HG03460 (cell line): ENCODE data around the gene FKBP4.

ENCODE experiments used
- ATAC-seq: cut with Tn5 transposase; IDR thresholded peaks from one replicate; pipeline ENCODE4 v1.9.1; 2021; ENCODE audit not compliant: unreplicated experiment

The FKBP4 gene

DNA sequence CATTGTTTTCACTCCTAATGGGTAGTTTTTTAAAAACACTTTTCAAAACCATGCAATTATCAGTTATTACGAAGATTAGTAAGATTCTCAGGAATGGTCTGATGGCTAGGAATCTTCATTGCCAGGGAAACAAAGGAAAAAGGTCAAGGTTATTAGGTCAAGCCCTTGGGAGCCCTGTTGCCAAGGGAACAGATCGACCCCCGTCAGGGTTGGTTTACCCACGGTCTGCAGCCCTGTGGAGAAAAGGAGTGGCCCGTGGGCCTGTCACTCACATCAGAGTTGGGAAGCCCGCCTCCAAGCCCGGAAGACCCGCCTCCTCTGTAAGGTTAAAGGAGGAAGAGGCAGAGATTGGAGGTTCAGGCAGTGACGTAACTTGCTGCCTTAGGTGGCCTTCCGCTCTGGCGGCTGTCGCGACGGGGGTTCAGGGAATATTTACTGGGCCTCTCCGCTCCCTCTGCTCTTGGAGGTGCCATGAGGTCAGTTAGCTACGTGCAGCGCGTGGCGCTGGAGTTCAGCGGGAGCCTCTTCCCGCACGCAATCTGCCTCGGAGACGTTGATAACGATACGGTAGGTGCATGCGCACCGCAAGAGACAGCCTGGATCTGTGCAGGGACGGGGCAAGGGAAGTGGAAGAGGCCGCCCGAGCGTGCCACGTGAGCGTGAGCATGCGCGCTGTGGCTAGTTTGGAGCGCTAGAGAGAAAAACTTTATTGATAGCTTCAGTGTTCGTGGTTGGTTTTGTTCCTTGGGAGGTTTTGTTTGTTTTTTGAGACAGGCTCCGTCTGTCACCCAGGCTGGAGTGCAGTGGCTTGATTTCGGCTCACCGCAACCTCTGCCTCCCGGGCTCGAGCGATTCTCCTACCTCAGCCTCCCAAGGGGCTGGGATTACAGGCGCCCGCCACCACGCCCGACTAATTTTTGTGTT is 17.8 kb downstream of the FKBP4 start, which contains the start of gene ITFG2:
Gene ITFG2 (plus strand): TSS at position 379 of the 924 bp plus-strand sequence. CDS start 93 bp downstream, at position 472.
- peak; percentile 96 for ATAC-seq

DNA sequence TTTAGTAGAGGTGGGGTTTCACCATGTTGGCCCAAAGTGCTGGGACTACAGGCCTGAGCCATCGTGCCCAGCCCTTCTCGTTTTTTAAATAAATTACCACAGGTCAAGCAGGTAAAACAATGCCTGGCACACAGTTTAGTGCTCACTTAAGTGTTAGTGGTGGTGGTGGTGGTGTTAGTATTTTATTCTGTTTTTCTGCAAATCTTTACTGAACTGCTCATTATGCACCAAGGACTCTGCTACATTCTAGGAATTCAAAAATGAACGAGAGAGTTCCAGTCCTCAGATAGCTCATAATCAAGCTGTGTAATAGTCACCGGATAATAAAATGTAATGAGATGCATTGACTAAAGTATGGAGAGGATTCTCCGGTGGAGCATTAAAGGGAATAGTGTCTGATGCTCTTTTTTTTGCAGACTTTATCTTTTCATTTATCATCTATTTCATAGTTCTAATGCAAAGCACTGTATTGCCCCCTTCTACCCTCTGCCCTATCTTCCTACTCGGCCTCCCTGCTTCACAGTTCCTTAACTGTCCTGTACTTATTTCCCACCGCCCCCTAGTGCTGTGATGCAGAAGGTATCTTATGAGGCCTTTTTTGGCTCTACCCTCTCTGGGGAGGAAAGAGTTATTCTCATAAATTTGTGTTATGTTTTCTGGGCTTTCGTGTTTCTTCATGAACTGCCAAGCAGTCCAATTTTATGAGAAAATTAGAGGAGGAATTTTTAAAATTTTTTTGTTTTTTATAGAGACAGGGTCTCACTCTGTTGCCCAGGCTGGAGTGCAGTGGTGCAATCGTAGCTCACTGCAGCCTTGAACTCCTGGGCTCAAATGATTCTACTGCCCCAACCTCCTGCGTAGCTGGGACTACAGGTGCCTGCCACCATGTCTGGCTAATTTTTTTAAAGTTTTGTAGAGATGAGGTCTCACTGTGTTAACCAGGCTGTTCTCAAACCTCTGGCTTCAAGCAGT is 18.7 kb downstream of the FKBP4 start:
- peak; percentile 34 for ATAC-seq

DNA sequence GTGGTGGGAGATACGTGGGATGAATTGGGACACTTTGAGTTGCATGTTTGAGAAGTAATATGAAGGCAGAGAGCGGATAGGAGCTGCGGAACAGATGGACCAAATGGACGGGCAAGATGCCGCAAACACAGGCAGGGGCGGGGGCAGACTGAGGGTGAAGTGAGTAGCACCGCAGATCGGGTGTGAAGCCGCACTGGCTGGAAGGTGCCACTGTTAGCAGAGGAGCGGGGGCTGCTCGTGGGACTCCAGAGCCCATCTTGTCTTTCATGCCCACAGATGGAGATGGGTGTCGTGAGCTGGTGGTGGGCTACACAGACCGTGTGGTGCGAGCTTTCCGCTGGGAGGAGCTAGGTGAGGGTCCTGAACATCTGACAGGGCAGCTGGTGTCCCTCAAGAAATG is 25.0 kb downstream of the FKBP4 start:
- no peak for ATAC-seq

DNA sequence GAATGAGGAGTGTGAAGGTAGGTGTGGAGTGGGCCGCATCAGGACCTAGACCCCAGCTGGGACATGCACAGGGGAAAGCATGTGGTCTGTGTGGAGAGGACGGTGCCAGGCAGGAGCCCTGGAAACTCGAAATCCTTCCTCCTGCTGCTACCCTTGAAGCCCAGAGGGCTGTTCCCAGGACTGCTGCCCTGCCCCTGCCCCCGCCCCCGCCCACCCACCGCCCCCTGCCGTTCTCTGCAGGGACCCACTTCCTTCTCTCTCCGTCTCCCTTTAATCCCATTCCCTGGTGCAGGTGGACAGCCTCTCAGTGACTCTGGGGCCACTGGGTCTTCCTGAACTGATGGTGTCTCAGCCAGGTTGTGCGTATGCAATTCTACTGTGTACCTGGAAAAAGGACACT is 25.7 kb downstream of the FKBP4 start:
- ATAC-seq, result no peak

DNA sequence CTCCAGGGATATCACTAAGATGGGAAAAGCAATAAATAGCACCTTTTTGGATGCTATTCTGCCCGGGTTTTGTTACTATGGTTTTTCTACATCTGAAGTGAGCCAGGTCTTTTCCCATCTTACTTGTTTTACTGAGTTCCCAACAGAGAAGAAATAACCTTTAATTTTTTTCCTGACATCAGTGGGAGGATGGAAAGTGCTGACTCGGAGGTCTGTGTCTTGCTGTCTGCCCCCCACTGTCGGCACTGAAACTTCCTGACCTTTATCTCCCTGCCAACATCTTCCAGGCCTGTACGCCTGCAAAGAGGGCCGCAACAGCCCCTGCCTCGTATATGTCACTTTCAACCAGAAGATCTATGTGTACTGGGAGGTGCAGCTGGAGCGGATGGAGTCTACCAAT is 28.7 kb downstream of the FKBP4 start:
- ATAC-seq, result no peak

DNA sequence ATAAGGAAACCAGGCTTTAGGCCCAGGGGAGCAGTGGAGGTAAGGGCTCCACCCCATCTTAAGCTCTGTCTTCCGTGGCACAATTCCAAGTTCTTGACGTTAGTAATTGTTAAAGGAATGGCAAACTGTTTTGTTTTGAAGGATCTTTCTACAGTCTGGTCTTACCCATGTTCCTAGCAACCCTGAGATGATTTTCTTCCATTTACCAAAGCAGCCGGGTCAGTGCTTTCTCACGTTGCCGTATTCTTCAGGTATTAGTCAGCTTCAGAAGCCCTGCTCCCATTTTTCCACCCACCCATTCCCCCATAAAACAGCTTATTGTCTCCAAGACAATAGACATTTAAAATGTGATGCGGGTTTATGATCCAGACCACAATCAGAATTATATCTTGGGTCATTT is 29.8 kb downstream of the FKBP4 start:
- no peak for ATAC-seq

DNA sequence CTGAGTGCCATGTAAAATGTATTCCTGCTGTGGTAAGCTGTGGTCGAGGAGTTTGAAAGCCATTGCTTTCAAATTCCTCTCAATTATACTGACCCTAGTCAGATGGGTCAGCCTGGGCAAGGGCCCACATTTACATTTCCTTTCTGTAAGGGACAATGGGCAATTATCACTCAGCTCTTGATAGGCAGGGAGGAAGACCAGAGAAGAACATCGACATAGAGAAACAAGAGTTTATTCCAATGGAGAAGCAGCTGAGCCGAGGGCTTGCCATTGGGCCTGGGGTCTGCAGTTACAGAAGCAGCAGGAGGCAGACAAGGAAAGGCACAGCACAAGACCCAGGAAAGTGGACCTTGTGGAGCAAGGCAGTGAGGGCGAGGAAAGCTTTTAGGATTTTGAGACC is 30.4 kb downstream of the FKBP4 start:
- no peak for ATAC-seq

DNA sequence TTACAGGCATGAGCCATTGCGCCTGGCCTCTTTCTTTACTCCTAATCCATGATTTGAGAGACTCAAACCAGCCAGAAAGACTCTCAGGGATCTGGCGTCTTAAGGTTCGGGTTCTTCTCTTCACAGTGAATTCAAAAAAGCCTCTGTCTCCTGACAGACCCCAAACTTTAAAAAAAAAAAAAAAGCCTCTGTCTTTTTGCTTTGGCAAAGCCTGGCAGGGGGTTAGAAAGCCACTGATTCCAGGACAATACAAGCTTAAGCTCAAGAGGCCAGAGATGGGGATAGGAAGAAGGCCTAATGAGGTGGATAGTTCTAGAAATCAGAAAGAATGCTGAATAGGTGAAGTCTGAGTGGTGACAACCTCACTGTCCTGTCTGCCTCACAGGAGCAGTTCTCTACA is 31.3 kb downstream of the FKBP4 start:
- no peak for ATAC-seq

DNA sequence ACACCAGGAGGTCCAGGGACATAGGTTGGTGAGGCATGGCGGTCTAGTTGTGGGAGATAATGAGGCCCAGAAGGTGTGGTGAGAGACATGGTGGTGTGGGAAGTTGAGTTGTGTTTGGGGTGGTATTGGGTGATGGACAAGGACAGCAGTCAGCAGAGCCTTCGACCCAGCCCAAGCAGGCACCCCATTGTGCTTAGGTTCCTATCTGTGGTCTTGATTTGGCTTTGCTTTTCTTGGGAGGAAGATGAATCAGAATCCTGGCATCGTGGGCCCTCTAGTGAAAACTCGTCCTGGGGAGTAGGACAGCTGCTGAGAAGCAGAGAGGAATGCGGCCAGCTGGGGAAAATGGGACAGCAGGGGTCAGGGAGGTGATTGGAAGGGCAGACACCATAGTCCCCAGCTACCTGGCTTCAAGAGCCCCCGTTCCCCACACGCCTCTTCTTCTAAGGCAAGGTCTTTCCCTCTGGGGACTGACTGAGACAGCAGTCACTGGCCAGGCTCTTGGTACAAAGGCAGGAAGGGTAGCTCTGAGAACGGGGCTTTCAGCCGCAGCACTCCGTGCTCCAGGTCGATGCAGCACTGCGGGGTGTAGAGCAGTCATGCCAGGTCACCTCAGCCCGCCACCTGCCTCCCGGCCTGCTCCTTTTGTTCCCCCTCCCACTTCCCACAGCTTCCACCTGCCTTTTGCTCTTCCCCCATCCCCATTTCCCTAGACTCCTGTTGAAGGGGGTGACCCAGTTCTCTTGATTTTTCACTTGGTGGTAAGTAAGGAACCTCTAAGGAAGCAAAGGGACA is 32.1 kb downstream of the FKBP4 start:
- ATAC-seq, result no peak

DNA sequence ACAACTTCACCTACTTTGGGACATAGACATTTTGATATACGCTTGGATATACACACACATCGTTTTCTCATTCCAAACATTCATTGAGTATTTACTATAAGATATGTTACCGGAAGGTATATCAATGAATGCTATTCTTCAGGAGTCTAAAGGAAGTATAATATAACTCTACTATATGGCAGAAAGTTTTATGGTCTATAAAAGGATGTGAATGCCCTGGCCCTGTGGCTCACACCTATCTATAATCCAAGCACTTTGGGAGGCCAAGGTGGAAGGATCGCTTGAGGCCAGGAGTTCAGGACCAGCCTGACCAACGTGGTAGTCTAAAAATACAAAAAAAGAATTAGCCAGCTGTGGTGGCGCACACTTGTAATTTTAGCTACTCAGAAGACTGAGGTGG is 34.5 kb downstream of the FKBP4 start:
- no peak for ATAC-seq

DNA sequence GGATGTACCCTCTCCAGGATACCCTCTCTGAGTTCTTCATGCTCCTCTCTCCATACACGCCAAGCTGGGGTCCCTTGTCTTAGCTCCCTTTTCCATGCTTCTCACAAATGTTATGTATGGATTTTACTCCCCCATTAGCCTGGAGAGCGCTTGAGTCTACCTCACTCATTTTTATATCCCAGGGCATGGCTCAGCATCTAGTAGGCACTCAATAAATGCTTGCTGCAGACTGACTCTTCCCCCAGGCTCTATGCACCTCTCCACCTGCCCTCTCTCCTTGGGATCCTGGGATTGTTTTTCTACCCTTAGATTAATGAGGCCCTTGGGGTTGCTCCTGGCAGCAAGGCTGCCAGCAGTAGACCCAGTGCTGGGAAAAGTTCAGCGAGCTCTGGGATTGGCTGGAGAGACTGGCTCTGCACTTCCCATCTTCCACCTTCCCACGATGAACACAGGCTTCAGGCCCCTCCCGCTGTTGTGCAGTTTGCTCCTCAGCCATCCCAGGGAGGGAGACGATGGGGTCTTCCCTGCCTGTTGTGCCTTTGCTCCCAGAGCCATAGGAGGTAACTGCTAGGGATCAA is 37.9 kb downstream of the FKBP4 start:
- ATAC-seq, result no peak

DNA sequence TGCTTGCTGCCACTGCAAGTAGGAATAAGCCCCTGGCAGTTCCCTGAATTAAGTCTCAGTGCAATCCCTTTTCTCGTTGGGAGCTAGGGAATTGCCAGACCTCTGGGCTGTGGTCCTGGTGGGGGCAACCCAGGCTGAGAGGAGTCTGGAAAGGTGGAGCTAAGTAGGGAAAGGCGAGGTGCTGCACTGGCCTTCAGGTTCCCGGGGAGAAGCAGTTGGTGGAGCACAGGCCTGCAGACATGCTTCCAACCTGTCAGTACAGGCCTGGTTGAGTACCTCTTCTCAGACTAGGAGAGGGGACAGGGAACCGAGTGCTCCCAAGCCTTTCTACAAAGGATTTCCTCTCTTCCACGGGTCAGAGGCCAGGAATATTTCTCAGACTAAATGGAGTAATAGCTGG is 38.6 kb downstream of the FKBP4 start:
- ATAC-seq, result no peak

DNA sequence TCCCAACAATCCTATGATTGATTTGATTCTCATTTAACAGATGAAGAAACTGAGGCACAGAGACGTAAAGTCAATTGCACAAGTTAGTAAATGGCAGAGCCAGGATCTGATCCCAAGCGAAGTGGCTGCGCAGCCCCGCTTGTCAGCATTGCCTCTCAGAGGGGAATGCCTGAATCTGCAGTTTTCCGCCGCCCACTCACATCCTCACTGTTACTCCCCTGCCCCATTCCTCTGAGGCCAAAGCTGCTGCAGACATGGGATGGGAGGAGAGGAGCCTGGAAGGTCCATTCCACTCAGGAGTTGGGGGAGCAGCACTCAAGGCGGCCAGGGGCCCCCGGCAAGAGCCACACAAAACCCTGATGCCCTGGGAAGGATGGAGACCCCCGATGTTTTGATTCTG is 39.0 kb downstream of the FKBP4 start:
- no peak for ATAC-seq

DNA sequence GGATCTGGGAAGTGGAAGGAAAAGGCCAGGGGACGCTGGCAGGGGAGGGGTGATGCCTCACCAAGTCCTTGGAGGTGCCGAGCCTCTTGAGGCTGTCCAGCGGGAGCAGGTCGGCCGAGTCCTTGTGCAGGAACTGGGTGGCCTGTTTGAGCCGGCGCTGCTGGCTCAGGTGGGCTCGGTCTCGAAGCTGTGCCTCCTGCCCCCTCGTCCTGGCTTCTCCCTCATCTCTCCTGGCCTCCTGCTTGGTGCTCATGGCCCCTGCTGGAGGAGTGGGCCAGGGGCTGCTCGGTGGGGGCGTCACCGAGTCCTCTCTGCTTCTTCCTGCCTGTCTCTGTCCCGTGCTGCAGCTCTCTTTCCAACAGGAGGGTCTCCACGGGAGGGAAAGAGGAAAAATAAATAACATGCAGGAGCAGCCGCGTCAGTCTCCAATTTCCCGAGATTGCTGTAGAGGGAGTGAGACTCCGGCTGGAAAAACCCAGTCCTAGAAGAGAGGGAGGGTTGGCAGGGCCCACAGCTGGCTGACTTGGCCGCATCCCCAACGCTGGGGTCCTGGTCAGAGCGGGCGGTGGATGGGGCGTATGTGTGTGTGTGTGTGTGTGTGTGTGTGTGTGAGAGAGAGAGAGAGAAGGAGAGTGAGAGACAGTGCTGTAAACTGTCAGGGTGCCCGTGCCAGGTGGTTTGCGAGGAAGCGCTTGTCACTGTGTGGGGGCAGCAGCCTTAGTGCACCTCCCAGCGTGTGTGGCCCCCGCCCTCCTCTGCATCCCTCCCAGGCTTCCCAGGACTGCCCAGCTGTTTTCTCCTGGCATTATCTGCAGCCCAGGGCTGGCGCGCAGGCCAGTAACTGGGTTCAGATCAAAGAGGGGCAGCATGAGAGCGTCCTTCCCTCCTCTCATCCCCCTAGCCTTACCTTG is 40.1 kb downstream of the FKBP4 start, which contains the start of gene NRIP2:
Gene NRIP2 (minus strand): TSS at position 455 of the 911 bp plus-strand sequence. CDS start 52 bp downstream, at position 403.
- ATAC-seq, result no peak

DNA sequence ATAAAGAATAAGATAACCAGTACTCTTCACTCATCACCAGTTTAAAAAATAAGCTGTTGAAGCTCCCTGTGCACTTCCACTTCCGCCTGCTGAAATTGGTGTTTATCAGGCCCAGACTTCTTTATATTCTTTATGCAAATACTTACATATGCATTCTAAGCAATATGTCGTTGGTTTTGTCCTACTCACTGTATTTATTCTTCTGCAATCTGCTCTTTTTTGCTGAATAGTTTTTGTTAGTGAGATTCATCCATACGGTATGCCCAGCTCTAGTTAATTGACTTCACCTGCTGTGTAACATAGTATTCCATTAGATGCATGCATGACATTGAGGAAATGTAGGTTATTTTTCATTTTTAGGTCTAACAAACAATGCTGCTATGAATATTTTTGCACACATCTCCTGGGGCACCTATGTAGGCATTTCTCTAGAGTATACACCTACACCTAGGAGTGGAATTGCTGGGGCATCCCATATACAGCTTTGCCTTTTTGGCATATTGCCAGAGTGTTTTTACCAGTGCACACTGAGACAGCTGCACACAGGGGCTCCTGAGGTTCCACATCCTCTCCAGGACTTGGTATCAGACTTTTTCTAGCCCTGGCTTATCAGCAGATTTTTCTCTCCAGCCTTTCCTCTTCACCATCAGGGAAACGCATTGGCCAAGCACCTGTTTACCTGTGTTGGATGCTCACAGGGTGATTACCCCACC is 41.1 kb downstream of the FKBP4 start:
- ATAC-seq, result no peak

DNA sequence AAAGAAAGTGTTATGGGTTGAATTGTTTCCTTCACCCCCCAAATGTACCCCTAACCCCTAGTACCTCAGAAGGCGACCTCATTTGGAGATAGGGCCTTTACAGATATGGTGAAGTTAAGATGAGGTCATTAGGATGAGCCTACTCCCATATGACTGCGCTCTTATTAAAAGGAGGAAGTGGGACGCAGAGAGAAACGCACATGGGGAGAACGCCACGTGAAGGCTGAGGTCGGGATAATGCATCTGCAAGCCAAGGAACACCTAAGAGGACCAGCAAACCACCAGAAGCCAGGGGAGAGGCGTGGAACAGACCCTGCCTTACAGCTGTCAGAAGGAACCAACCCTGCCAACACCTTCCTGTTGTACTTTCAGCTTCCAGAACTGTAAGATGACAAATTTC is 41.8 kb downstream of the FKBP4 start:
- ATAC-seq, result no peak

DNA sequence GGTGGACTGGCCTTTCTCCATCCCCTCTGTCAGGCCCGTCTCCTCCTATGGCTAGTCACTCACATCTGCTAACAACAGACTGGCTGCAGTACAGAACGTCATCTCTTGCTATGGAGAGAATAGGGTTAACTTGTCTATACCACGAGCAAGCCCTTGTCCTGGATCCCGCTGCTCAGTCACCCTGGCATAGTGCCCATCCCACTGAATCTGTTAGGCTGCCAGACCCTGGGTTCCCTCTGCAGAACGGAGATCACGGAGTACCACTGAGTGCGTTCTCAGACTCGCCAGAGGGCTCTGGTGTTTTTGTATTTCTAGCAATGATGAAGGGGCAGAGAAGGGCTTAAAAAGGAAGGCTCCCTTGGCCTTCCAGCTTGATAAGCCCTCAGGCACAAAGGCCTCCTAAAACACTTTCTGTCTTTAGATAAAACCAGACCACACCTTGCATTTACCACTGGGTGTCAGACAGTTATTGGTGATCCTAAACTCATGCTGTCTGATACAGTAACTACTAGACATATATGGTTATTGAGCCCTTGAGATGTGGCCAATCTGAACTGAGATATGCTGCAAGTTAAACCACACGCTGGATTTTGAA is 46.4 kb downstream of the FKBP4 start:
- ATAC-seq, result no peak

DNA sequence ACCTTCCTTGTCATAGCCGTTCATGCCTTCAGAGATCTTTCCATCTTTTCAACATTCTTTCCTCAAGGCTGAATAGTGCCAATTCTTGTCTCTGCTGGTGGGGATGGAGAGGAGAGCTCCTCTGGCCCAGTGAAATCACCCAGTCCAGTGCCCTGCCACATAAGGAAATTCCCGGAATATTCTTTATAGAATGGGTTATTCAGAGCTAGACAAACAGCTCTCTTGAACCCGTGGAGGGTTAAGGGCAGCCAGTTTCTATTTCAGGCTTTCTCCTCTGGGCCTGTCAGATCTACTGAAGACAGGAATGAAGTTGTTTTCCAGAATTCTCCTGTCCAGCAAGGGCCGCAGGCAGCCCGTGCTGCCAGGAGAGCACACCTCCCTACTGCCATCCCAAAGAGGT is 48.2 kb downstream of the FKBP4 start:
- ATAC-seq, result no peak
